Measurements from ENCODE around the gene CADM1. TPM values are rescaled to one million over a fixed set of nuclear protein-coding genes. Genes with fewer than 3 reads are reported as not detected.

CADM1 gene
- total and polyA plus RNA-seq, 2 donors from 2014 or later: 24.0 to 33.5 TPM

DNA sequence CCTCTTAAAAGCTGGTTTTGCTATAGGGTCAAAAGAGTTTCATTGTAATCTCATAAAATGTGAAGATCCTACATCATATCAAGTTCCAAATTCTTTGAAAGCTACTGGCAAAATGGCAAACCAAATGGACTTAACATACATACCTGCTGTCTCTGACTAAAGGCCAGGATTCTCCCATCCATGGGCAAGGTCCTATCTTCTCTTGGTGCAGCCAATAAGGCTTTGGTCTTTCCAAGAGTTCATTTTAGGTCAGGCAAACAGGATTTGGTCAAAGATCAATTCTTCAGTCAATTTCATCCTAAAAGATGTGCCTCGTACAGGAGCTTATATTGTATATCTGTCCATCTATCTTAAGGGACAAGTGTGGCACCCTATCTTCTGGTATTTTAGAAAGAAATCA lies 49.7 kb downstream of the CADM1 start:
- Histone ChIP-seq H3K9me3 (ENCODE audit: control insufficient read depth in 2 of 3, insufficient read depth in 1 of 3, low read length in 3 of 3) (no peaks in the 10 kb centered on the region), H3K4me1 (ENCODE audit: control insufficient read depth in 2 of 3, insufficient read depth in 2 of 3, low read depth in 1 of 3, low read length in 3 of 3) (no peaks in the 10 kb centered on the region), H3K9ac (ENCODE audit: low read length in 3 of 3) (no peak overlapping the region), H3K27ac (ENCODE audit: low read depth in 2 of 2, low read length in 2 of 2) (no peak overlapping the region), H3K27me3 (ENCODE audit: control insufficient read depth, insufficient read depth, low read length) (no peaks in the 10 kb centered on the region), H3K36me3 (ENCODE audit: control insufficient read depth in 2 of 3, insufficient read depth in 3 of 3, low read length in 3 of 3) (no peaks in the 10 kb centered on the region), H3K4me3 (ENCODE audit: low read length in 3 of 3) (no peak overlapping the region)
- TF ChIP-seq, protein P1, sequence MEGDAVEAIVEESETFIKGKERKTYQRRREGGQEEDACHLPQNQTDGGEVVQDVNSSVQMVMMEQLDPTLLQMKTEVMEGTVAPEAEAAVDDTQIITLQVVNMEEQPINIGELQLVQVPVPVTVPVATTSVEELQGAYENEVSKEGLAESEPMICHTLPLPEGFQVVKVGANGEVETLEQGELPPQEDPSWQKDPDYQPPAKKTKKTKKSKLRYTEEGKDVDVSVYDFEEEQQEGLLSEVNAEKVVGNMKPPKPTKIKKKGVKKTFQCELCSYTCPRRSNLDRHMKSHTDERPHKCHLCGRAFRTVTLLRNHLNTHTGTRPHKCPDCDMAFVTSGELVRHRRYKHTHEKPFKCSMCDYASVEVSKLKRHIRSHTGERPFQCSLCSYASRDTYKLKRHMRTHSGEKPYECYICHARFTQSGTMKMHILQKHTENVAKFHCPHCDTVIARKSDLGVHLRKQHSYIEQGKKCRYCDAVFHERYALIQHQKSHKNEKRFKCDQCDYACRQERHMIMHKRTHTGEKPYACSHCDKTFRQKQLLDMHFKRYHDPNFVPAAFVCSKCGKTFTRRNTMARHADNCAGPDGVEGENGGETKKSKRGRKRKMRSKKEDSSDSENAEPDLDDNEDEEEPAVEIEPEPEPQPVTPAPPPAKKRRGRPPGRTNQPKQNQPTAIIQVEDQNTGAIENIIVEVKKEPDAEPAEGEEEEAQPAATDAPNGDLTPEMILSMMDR (IDR thresholded peaks at IDR 0.05; ENCODE audit: borderline replicate concordance, extremely low read depth, insufficient read depth): no peak
- FAIRE-seq: no peak
- DNase-seq: no peak
- intact Hi-C loops (cut with DNase I): no loop called here

GRCh38 chr11:115453693-115454490 lies 50.3 kb downstream of the CADM1 start:
- no peak overlapping the region for H3K9ac ChIP-seq (ENCODE audit: low read length in 3 of 3)
- H3K36me3 ChIP-seq (ENCODE audit: control insufficient read depth in 2 of 3, insufficient read depth in 3 of 3, low read length in 3 of 3): no peaks in the 10 kb centered on the region
- intact Hi-C loops (cut with DNase I): no loop called here
- no peaks in the 10 kb centered on the region for H3K9me3 ChIP-seq (ENCODE audit: control insufficient read depth in 2 of 3, insufficient read depth in 1 of 3, low read length in 3 of 3)
- H3K27me3 ChIP-seq (ENCODE audit: control insufficient read depth, insufficient read depth, low read length): no peaks in the 10 kb centered on the region
- TF ChIP-seq, protein P1 (IDR thresholded peaks at IDR 0.05; ENCODE audit: borderline replicate concordance, extremely low read depth, insufficient read depth): no peak
- FAIRE-seq (no peak), DNase-seq (no peak)
- H3K4me3 ChIP-seq (ENCODE audit: low read length in 3 of 3): no peak overlapping the region
- no peaks in the 10 kb centered on the region for H3K4me1 ChIP-seq (ENCODE audit: control insufficient read depth in 2 of 3, insufficient read depth in 2 of 3, low read depth in 1 of 3, low read length in 3 of 3)
- H3K27ac ChIP-seq (ENCODE audit: low read depth in 2 of 2, low read length in 2 of 2): no peak overlapping the region

- DNase-seq (peak in 3 of 5 donors; percentile 39 to 76 (median 59)), FAIRE-seq (no peak)
- no peaks in the 10 kb centered on the region for H3K4me1 ChIP-seq (ENCODE audit: control insufficient read depth in 2 of 3, insufficient read depth in 2 of 3, low read depth in 1 of 3, low read length in 3 of 3)
- H3K9ac ChIP-seq (ENCODE audit: low read length in 3 of 3): no peak overlapping the region
- no peak overlapping the region for H3K27ac ChIP-seq (ENCODE audit: low read depth in 2 of 2, low read length in 2 of 2)
- no peaks in the 10 kb centered on the region for H3K27me3 ChIP-seq (ENCODE audit: control insufficient read depth, insufficient read depth, low read length)
- H3K4me3 ChIP-seq (ENCODE audit: low read length in 3 of 3): no peak overlapping the region
- TF ChIP-seq, protein P1 (IDR thresholded peaks at IDR 0.05; ENCODE audit: borderline replicate concordance, extremely low read depth, insufficient read depth): no peak
- H3K36me3 ChIP-seq (ENCODE audit: control insufficient read depth in 2 of 3, insufficient read depth in 3 of 3, low read length in 3 of 3): no peaks in the 10 kb centered on the region
- intact Hi-C loops (cut with DNase I): no loop called here
- H3K9me3 ChIP-seq (ENCODE audit: control insufficient read depth in 2 of 3, insufficient read depth in 1 of 3, low read length in 3 of 3): peaks cover 0 to 9% (median 0%) of the 10 kb centered on the region in 3 donors
Observed at GRCh38 chr11:115452241-115452640, 52.0 kb downstream of the CADM1 start.
